ENCODE measurements around the gene C1orf167. TPM values are rescaled to one million over a fixed set of nuclear protein-coding genes. Genes with fewer than 3 reads are reported as not detected.
A peak's percentile ranks its signal among the peaks of the same experiment; 100 is the strongest.

Gene C1orf167
- total RNA-seq, 4 donors from 2014 or later = 0.21 to 0.82 TPM; not detected in 2

- TF ChIP-seq CTCF (IDR thresholded peaks at IDR 0.05) (no peak), POLR2A (IDR thresholded peaks at IDR 0.05) (no peak)
- Histone ChIP-seq H3K27ac (no peak overlapping the region), H3K4me3 (no peak overlapping the region), H3K9me3 (no peaks in the 10 kb centered on the region), H3K4me1 (no peaks in the 10 kb centered on the region), H3K27me3 (no peaks in the 10 kb centered on the region), H3K36me3 (no peaks in the 10 kb centered on the region)
- no peak for DNase-seq
- intact Hi-C loops (cut with DNase I; ENCODE audit: low total_unique reads) = loop anchor here (10.0 kb wide), 1 partner anchor 59 kb away; no protein-coding TSS in a partner anchor
Measured at GRCh38 chr1:11835441-11836225, 73.6 kb downstream of the C1orf167 start.

GRCh38 chr1:11836955-11837766, 75.2 kb downstream of the C1orf167 start:
- Histone ChIP-seq H3K9me3 (no peaks in the 10 kb centered on the region), H3K27me3 (no peaks in the 10 kb centered on the region), H3K4me1 (no peaks in the 10 kb centered on the region), H3K36me3 (no peaks in the 10 kb centered on the region), H3K27ac (no peak overlapping the region), H3K4me3 (no peak overlapping the region)
- TF ChIP-seq CTCF (IDR thresholded peaks at IDR 0.05) = no peak
- no peak for TF ChIP-seq POLR2A (IDR thresholded peaks at IDR 0.05)
- intact Hi-C loops (cut with DNase I; ENCODE audit: low total_unique reads) = loop anchor here (10.0 kb wide), 1 partner anchor 58 kb away; no protein-coding TSS in a partner anchor
- DNase-seq = no peak

- Histone ChIP-seq H3K36me3 (no peaks in the 10 kb centered on the region), H3K27me3 (no peaks in the 10 kb centered on the region), H3K27ac (no peak overlapping the region), H3K4me1 (no peaks in the 10 kb centered on the region), H3K4me3 (no peak overlapping the region), H3K9me3 (no peaks in the 10 kb centered on the region)
- no peak for TF ChIP-seq CTCF (IDR thresholded peaks at IDR 0.05)
- TF ChIP-seq POLR2A (IDR thresholded peaks at IDR 0.05) = no peak
- intact Hi-C loops (cut with DNase I; ENCODE audit: low total_unique reads) = loop anchor here (10.0 kb wide), 1 partner anchor 57 kb away; no protein-coding TSS in a partner anchor
- DNase-seq = no peak
Measured at GRCh38 chr1:11837767-11838348, 75.9 kb downstream of the C1orf167 start.

- Histone ChIP-seq H3K27ac (no peak overlapping the region), H3K27me3 (no peaks in the 10 kb centered on the region), H3K4me1 (no peaks in the 10 kb centered on the region), H3K36me3 (no peaks in the 10 kb centered on the region), H3K4me3 (no peak overlapping the region), H3K9me3 (no peaks in the 10 kb centered on the region)
- intact Hi-C loops (cut with DNase I; ENCODE audit: low total_unique reads) = loop anchor here (10.0 kb wide), 1 partner anchor 56 kb away; no protein-coding TSS in a partner anchor
- peak; percentile 64 to 74 for DNase-seq
- TF ChIP-seq CTCF (IDR thresholded peaks at IDR 0.05) (peak; percentile 93 to 96 (median 94)), POLR2A (IDR thresholded peaks at IDR 0.05) (no peak)
Measured at GRCh38 chr1:11838349-11839272, 76.6 kb downstream of the C1orf167 start.

Other genes starting within 250 kb of the C1orf167 start
- 1 to 10 TPM in 3 of 4 donors, under 1 TPM in 1; 0.59 to 7.2 (median 4.2) TPM for gene FBXO2, start 107.8 kb upstream of the C1orf167 start, total RNA-seq
- 10 to 100 TPM in 3 of 4 donors, 1 to 10 TPM in 1; 7.6 to 26.7 (median 17.6) TPM for gene FBXO44, start 107.3 kb upstream of the C1orf167 start, total RNA-seq
- 1 to 10 TPM in 2 of 4 donors, under 1 TPM in 2; 0.51 to 5.4 (median 2.2) TPM for gene FBXO6, start 98.0 kb upstream of the C1orf167 start, total RNA-seq
- 10 to 100 TPM; 24.3 to 66.2 (median 34.6) TPM for gene MAD2L2, start 81.0 kb upstream of the C1orf167 start, total RNA-seq
- gene DRAXIN, start 70.5 kb upstream of the C1orf167 start, total RNA-seq = under 1 TPM in 2 of 4 donors, not detected in 2; 0.06 to 0.41 TPM
- gene AGTRAP, start 26.1 kb upstream of the C1orf167 start, total RNA-seq = 10 to 100 TPM in 3 of 4 donors, 1 to 10 TPM in 1; 4.1 to 34.7 (median 31.2) TPM
- 10 to 100 TPM; 15.0 to 56.8 (median 29.9) TPM for gene MTHFR, start 43.8 kb downstream of the C1orf167 start, total RNA-seq
- 10 to 100 TPM; 14.6 to 31.5 (median 22.7) TPM for gene CLCN6, start 44.0 kb downstream of the C1orf167 start, total RNA-seq
- not detected for gene NPPA, start 85.6 kb downstream of the C1orf167 start, total RNA-seq
- not detected for gene NPPB, start 96.8 kb downstream of the C1orf167 start, total RNA-seq
- gene KIAA2013, start 164.2 kb downstream of the C1orf167 start, total RNA-seq = 10 to 100 TPM; 33.1 to 60.7 (median 39.7) TPM
- gene PLOD1, start 172.5 kb downstream of the C1orf167 start, total RNA-seq = 100 to 1,000 TPM in 1 of 4 donors, 10 to 100 TPM in 3; 14.6 to 324 (median 55.8) TPM
- gene MFN2, start 218.3 kb downstream of the C1orf167 start, total RNA-seq = 10 to 100 TPM; 15.6 to 69.5 (median 35.1) TPM

All from uterus (tissue), 4 donors.